Measurements from ENCODE around the gene HPS1.

DNA sequence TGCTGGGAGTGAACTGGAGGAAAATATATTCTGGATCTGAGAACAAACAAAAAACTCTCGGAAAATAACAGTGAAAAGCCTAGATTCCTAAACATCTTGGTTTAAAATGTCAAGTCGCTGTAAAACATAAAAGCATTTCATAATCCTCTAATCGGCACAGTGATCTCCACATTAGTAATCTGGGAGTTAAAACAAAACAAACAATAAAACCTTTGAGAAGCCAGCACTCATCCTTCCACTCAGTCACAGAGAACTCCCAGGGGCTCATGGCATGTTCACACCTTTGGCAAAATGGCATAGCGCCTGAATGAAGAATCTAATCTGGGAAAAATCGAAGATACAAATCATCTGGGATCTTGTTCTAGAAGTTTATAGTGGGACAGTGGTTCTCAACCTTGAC, 24.1 kb upstream of the HPS1 start:
- TF ChIP-seq ZNF2 (tag by site-specific recombination; IDR thresholded peaks at IDR 0.05) (no peak), ZNF239 (tag by site-specific recombination; IDR thresholded peaks at IDR 0.05) (no peak), KLF7 (tag by site-specific recombination; IDR thresholded peaks at IDR 0.05; ENCODE audit: borderline replicate concordance) (no peak)
- TF ChIP-seq, protein P1, sequence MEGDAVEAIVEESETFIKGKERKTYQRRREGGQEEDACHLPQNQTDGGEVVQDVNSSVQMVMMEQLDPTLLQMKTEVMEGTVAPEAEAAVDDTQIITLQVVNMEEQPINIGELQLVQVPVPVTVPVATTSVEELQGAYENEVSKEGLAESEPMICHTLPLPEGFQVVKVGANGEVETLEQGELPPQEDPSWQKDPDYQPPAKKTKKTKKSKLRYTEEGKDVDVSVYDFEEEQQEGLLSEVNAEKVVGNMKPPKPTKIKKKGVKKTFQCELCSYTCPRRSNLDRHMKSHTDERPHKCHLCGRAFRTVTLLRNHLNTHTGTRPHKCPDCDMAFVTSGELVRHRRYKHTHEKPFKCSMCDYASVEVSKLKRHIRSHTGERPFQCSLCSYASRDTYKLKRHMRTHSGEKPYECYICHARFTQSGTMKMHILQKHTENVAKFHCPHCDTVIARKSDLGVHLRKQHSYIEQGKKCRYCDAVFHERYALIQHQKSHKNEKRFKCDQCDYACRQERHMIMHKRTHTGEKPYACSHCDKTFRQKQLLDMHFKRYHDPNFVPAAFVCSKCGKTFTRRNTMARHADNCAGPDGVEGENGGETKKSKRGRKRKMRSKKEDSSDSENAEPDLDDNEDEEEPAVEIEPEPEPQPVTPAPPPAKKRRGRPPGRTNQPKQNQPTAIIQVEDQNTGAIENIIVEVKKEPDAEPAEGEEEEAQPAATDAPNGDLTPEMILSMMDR (tag by site-specific recombination; IDR thresholded peaks at IDR 0.05), result no peak
- TF ChIP-seq, protein P2, sequence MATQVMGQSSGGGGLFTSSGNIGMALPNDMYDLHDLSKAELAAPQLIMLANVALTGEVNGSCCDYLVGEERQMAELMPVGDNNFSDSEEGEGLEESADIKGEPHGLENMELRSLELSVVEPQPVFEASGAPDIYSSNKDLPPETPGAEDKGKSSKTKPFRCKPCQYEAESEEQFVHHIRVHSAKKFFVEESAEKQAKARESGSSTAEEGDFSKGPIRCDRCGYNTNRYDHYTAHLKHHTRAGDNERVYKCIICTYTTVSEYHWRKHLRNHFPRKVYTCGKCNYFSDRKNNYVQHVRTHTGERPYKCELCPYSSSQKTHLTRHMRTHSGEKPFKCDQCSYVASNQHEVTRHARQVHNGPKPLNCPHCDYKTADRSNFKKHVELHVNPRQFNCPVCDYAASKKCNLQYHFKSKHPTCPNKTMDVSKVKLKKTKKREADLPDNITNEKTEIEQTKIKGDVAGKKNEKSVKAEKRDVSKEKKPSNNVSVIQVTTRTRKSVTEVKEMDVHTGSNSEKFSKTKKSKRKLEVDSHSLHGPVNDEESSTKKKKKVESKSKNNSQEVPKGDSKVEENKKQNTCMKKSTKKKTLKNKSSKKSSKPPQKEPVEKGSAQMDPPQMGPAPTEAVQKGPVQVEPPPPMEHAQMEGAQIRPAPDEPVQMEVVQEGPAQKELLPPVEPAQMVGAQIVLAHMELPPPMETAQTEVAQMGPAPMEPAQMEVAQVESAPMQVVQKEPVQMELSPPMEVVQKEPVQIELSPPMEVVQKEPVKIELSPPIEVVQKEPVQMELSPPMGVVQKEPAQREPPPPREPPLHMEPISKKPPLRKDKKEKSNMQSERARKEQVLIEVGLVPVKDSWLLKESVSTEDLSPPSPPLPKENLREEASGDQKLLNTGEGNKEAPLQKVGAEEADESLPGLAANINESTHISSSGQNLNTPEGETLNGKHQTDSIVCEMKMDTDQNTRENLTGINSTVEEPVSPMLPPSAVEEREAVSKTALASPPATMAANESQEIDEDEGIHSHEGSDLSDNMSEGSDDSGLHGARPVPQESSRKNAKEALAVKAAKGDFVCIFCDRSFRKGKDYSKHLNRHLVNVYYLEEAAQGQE (tag by site-specific recombination; IDR thresholded peaks at IDR 0.05), result no peak
- TF ChIP-seq, protein P3, sequence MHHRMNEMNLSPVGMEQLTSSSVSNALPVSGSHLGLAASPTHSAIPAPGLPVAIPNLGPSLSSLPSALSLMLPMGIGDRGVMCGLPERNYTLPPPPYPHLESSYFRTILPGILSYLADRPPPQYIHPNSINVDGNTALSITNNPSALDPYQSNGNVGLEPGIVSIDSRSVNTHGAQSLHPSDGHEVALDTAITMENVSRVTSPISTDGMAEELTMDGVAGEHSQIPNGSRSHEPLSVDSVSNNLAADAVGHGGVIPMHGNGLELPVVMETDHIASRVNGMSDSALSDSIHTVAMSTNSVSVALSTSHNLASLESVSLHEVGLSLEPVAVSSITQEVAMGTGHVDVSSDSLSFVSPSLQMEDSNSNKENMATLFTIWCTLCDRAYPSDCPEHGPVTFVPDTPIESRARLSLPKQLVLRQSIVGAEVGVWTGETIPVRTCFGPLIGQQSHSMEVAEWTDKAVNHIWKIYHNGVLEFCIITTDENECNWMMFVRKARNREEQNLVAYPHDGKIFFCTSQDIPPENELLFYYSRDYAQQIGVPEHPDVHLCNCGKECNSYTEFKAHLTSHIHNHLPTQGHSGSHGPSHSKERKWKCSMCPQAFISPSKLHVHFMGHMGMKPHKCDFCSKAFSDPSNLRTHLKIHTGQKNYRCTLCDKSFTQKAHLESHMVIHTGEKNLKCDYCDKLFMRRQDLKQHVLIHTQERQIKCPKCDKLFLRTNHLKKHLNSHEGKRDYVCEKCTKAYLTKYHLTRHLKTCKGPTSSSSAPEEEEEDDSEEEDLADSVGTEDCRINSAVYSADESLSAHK (tag by site-specific recombination; IDR thresholded peaks at IDR 0.05), result no peak

Data from HEK293 (cell line).